Activated T-helper 17 cell treated with anti-CD3 and anti-CD28 coated beads, Interleukin-2, amount 50 U/mL, for 72 hours (primary cell): Measurements from ENCODE around the gene SIGLEC9. TPM values are rescaled to one million over a fixed set of nuclear protein-coding genes. Genes with fewer than 3 reads are reported as not detected.
A peak's percentile ranks its signal among the peaks of the same experiment; 100 is the strongest.

Experiments
- ATAC-seq: fragments of 150-1000 bp; cut with Tn5 transposase; replicated peaks from 2 replicates; pipeline ENCODE4 v1.10.0; 2021; ENCODE audit warnings: mild to moderate bottlenecking, moderate library complexity
- H3K27ac Mint-ChIP-seq: one replicate; pipeline ENCODE4 v1.8.0; 2022; ENCODE audit warnings: mixed read lengths
- H3K27me3 Mint-ChIP-seq: one replicate; pipeline ENCODE4 v1.8.0; 2022; ENCODE audit warnings: mixed read lengths
- H3K36me3 Mint-ChIP-seq: one replicate; pipeline ENCODE4 v1.8.0; 2022; ENCODE audit warnings: low read depth, mild to moderate bottlenecking, mixed read lengths
- H3K4me1 Mint-ChIP-seq: one replicate; pipeline ENCODE4 v1.8.0; 2022; ENCODE audit warnings: mixed read lengths
- H3K4me3 Mint-ChIP-seq: one replicate; pipeline ENCODE4 v1.8.0; 2022; ENCODE audit warnings: mild to moderate bottlenecking, mixed read lengths
- H3K9me3 Mint-ChIP-seq: one replicate; pipeline ENCODE4 v1.8.0; 2022; ENCODE audit warnings: mixed read lengths
- total RNA-seq, 2 donors: library from RNA; stranded (reverse); gene quantifications; one replicate each; pipeline ENCODE4 v1.2.3, GENCODE V29; 2022

The SIGLEC9 gene
- total RNA-seq, 2 donors from 2014 or later = 0.15 to 0.74 TPM

- no peaks in the 10 kb centered on the region for H3K27me3 Mint-ChIP-seq
- ATAC-seq = no peak
- peaks cover 42% of the 10 kb centered on the region for H3K36me3 Mint-ChIP-seq
- H3K9me3 Mint-ChIP-seq = no peaks in the 10 kb centered on the region
- peaks cover 26% of the 10 kb centered on the region for H3K4me1 Mint-ChIP-seq
- peak overlapping the region; percentile 99 for H3K4me3 Mint-ChIP-seq
- peak overlapping the region; percentile 99 for H3K27ac Mint-ChIP-seq
Observed at GRCh38 chr19:51107406-51108065, 17.2 kb upstream of the SIGLEC9 start.

GRCh38 chr19:51108066-51108804, 16.5 kb upstream of the SIGLEC9 start, which contains the start of gene CTU1:
CTU1 (minus strand) TSS chr19:51108409; CDS start chr19:51104569, 3,840 bp downstream.
- H3K9me3 Mint-ChIP-seq = no peaks in the 10 kb centered on the region
- H3K36me3 Mint-ChIP-seq = peaks cover 35% of the 10 kb centered on the region
- H3K4me3 Mint-ChIP-seq = peak within 1 kb of the TSS; percentile 99
- H3K4me1 Mint-ChIP-seq = peaks cover 22% of the 10 kb centered on the region
- ATAC-seq = peak; percentile 99
- H3K27ac Mint-ChIP-seq = peak within 1 kb of the TSS; percentile 99
- H3K27me3 Mint-ChIP-seq = no peaks in the 10 kb centered on the region

DNA sequence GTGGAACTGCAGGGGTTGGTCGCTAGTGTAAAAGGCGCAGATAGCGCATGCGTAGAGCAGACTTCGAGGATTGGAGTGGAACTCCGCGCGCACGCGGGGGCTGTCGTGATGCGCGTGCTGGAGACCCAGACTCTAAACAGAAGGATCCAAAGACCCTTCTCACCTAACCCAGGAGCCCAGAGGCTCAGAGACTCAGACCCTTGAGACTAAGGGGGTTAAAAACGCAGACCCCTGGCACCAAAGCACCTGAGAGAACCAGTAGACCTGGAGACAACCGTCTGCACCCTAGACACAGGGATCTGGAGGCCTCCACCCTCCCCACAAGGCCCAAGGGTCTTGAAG, 15.9 kb upstream of the SIGLEC9 start:
- peaks cover 22% of the 10 kb centered on the region for H3K4me1 Mint-ChIP-seq
- peak overlapping the region; percentile 99 for H3K4me3 Mint-ChIP-seq
- no peaks in the 10 kb centered on the region for H3K27me3 Mint-ChIP-seq
- H3K9me3 Mint-ChIP-seq = no peaks in the 10 kb centered on the region
- ATAC-seq = peak; percentile 30
- peaks cover 30% of the 10 kb centered on the region for H3K36me3 Mint-ChIP-seq
- peak overlapping the region; percentile 99 for H3K27ac Mint-ChIP-seq

GRCh38 chr19:51110666-51110971, 14.1 kb upstream of the SIGLEC9 start:
- Mint-ChIP-seq H3K27me3 (no peaks in the 10 kb centered on the region), H3K4me1 (peaks cover 11% of the 10 kb centered on the region), H3K36me3 (peaks cover 15% of the 10 kb centered on the region), H3K9me3 (no peaks in the 10 kb centered on the region), H3K27ac (no peak overlapping the region), H3K4me3 (no peak overlapping the region)
- ATAC-seq = no peak

DNA sequence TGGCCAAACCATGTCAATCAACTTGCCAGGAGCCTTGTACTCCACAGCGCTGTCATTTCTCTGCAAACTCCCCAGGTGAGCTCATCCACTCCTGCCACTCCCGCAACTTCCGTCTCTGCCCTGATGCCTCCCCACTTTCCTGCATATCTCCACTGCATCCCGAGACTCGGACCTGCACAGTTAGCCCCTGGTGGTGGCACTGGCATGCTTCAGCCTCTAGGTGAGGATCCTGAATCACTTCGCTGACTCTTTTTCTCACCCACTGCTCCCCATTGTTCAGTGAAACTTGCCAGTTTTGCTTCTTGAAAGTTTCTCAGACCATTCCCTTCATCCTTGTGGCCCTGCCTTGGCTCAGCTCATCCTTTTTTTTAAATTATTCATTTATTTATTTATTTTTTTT, 13.1 kb upstream of the SIGLEC9 start:
- H3K27ac Mint-ChIP-seq = no peak overlapping the region
- H3K27me3 Mint-ChIP-seq = no peaks in the 10 kb centered on the region
- H3K36me3 Mint-ChIP-seq = peaks cover 8% of the 10 kb centered on the region
- no peaks in the 10 kb centered on the region for H3K9me3 Mint-ChIP-seq
- no peak for ATAC-seq
- H3K4me1 Mint-ChIP-seq = peaks cover 10% of the 10 kb centered on the region
- H3K4me3 Mint-ChIP-seq = no peak overlapping the region

GRCh38 chr19:51114087-51114729, 10.5 kb upstream of the SIGLEC9 start:
- H3K9me3 Mint-ChIP-seq = no peaks in the 10 kb centered on the region
- H3K27me3 Mint-ChIP-seq = no peaks in the 10 kb centered on the region
- no peak overlapping the region for H3K4me3 Mint-ChIP-seq
- peak; percentile 92 for ATAC-seq
- peaks cover 5% of the 10 kb centered on the region for H3K4me1 Mint-ChIP-seq
- no peak overlapping the region for H3K27ac Mint-ChIP-seq
- no peaks in the 10 kb centered on the region for H3K36me3 Mint-ChIP-seq

GRCh38 chr19:51116736-51117286, 7.9 kb upstream of the SIGLEC9 start:
- Mint-ChIP-seq H3K4me1 (peaks cover 5% of the 10 kb centered on the region), H3K4me3 (peak overlapping the region; percentile 42), H3K9me3 (peaks cover 3% of the 10 kb centered on the region), H3K27me3 (no peaks in the 10 kb centered on the region), H3K36me3 (no peaks in the 10 kb centered on the region), H3K27ac (no peak overlapping the region)
- ATAC-seq = peak; percentile 38

DNA sequence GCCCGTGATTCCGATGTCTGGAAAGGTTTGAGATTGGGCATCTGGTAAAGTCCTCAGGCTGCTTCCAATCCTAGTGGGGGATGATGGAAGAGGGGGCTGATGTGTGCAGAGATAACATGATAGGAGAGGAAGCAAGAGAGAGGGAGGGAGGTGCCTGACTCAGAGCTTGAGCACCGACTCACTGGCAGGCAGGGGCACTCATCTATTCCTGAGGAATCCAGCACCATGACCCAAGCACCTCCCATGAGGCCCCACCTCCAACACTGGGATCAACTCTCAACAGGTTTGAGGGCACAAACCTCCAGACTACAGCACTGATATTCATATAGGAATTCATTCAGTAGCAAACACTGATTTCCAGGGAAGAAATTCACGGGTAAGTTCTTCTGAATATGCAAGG, 5.6 kb upstream of the SIGLEC9 start:
- Mint-ChIP-seq H3K36me3 (no peaks in the 10 kb centered on the region), H3K27me3 (no peaks in the 10 kb centered on the region), H3K4me3 (no peak overlapping the region), H3K9me3 (peaks cover 3% of the 10 kb centered on the region), H3K27ac (no peak overlapping the region), H3K4me1 (peaks cover 15% of the 10 kb centered on the region)
- ATAC-seq = no peak

GRCh38 chr19:51119611-51120010, 5.1 kb upstream of the SIGLEC9 start:
- Mint-ChIP-seq H3K27ac (no peak overlapping the region), H3K4me3 (no peak overlapping the region), H3K36me3 (no peaks in the 10 kb centered on the region), H3K27me3 (no peaks in the 10 kb centered on the region), H3K4me1 (peaks cover 18% of the 10 kb centered on the region), H3K9me3 (peaks cover 3% of the 10 kb centered on the region)
- ATAC-seq = no peak

DNA sequence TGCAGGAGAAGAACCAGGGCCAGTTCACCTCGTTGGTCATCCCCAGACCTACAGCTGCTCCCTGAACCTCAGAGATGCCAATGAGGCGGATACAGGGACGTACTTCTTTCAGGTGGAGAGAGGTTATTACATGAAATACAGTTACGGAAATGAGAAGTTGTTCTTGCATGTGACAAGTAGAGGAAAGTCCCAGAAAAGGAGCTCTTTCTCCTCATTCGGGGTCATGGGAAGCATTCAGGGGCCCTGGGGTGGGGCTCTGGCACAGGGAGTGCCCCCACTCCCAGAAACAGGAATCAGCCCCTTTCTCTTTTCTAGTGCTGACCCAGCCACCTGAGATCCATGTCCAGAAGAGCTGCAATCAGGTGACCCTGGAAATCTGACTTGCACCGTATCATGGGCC, 4.5 kb upstream of the SIGLEC9 start:
- Mint-ChIP-seq H3K4me1 (peaks cover 18% of the 10 kb centered on the region), H3K36me3 (no peaks in the 10 kb centered on the region), H3K27me3 (no peaks in the 10 kb centered on the region), H3K4me3 (no peak overlapping the region), H3K27ac (no peak overlapping the region), H3K9me3 (peaks cover 3% of the 10 kb centered on the region)
- no peak for ATAC-seq

- peaks cover 3% of the 10 kb centered on the region for H3K9me3 Mint-ChIP-seq
- H3K4me1 Mint-ChIP-seq = peaks cover 14% of the 10 kb centered on the region
- no peaks in the 10 kb centered on the region for H3K27me3 Mint-ChIP-seq
- no peak overlapping the region for H3K27ac Mint-ChIP-seq
- ATAC-seq = no peak
- no peak overlapping the region for H3K4me3 Mint-ChIP-seq
- no peaks in the 10 kb centered on the region for H3K36me3 Mint-ChIP-seq
Observed at GRCh38 chr19:51121257-51121656, 3.4 kb upstream of the SIGLEC9 start.

DNA sequence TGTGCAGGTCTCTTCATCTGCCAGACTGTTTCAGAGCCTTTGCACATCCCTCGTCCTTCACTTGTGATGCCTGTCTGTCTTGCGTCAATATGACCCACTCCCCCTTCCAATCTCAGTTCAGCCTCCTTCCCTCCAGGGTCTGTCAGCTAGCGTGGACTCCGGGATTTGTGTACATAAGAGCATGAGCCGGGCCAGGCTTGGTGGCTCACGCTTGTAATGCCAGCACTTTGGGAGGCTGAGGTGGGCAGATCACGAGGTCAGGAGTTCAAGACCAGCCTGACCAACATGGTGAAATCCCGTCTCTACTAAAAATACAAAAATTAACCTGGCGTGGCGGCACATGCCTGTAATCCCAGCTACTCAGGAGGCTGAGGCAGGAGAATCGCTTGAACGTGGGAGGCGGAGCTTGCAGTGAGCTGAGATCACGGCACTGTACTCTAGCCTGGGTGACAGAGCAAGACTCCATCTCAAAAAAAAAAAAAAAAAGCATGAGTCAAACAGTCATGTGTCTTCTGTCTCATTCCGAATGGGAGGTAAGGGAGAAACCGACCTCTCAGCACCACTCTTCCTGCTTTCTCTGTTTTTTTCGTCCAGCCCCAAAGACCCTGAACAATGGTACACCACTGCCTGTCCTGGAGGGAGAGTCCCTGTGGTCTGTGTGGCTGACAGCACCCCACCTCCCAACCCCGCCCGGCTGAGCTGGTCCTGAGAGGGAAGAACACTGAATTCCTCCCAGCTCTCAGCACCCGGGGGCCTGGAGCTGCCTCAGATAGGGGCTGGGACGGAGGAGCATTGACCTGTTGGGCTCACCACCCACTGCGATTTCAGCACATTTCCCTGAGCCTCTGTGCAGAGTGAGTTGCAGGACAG, 2.4 kb upstream of the SIGLEC9 start:
- ATAC-seq = peak; percentile 53
- no peak overlapping the region for H3K27ac Mint-ChIP-seq
- no peak overlapping the region for H3K4me3 Mint-ChIP-seq
- H3K27me3 Mint-ChIP-seq = no peaks in the 10 kb centered on the region
- H3K36me3 Mint-ChIP-seq = no peaks in the 10 kb centered on the region
- peaks cover 3% of the 10 kb centered on the region for H3K9me3 Mint-ChIP-seq
- peaks cover 13% of the 10 kb centered on the region for H3K4me1 Mint-ChIP-seq

GRCh38 chr19:51123381-51123800, 1.3 kb upstream of the SIGLEC9 start:
- Mint-ChIP-seq H3K27me3 (no peaks in the 10 kb centered on the region), H3K36me3 (no peaks in the 10 kb centered on the region), H3K27ac (peak overlapping the region; percentile 70), H3K9me3 (peaks cover 3% of the 10 kb centered on the region), H3K4me3 (peak overlapping the region; percentile 63), H3K4me1 (peaks cover 14% of the 10 kb centered on the region)
- ATAC-seq = peak; percentile 69

- peak overlapping the region; percentile 63 for H3K4me3 Mint-ChIP-seq
- H3K27ac Mint-ChIP-seq = peak overlapping the region; percentile 70
- H3K9me3 Mint-ChIP-seq = peaks cover 3% of the 10 kb centered on the region
- H3K4me1 Mint-ChIP-seq = peaks cover 18% of the 10 kb centered on the region
- H3K36me3 Mint-ChIP-seq = no peaks in the 10 kb centered on the region
- ATAC-seq = no peak
- no peaks in the 10 kb centered on the region for H3K27me3 Mint-ChIP-seq
Observed at GRCh38 chr19:51123802-51124201, 904 bp upstream of the SIGLEC9 start.
